Tibial artery (tissue), 4 donors: ENCODE measurements around the gene SLC12A4.

Source experiments
- DNase-seq, 2 donors: peaks; one replicate each; pipeline ENCODE4 v3.0.0-alpha.2; 2019
- H3K27ac ChIP-seq, 2 donors: fragments of 200-600 bp; sonication (generic) in 1 of 2; 1 replicate in 1 of 2; 2 replicates in 1 of 2; pipeline ENCODE4 v1.5.1; 2018 to 2019; ENCODE audit warnings: mild to moderate bottlenecking in 1 of 2
- H3K27me3 ChIP-seq, 2 donors: fragments of 200-600 bp; sonication (generic) in 1 of 2; one replicate each; pipeline versions ENCODE4 v1.5.1 to v1.6.0; 2016 to 2019
- H3K36me3 ChIP-seq, 3 donors: fragments of 200-600 bp; sonication (generic) in 2 of 3; one replicate each; pipeline ENCODE4 v1.5.1; 2016 to 2019; ENCODE audit warnings: mild to moderate bottlenecking in 2 of 3
- H3K4me1 ChIP-seq, 4 donors: fragments of 200-600 bp; sonication (generic) in 2 of 4; 1 replicate in 3 of 4; 2 replicates in 1 of 4; pipeline ENCODE4 v1.5.1; 2016 to 2019
- H3K4me3 ChIP-seq, 2 donors: fragments of 200-600 bp; sonication (generic) in 1 of 2; 1 replicate in 1 of 2; 2 replicates in 1 of 2; pipeline ENCODE4 v1.5.1; 2018 to 2019; ENCODE audit warnings: mild to moderate bottlenecking in 2 of 2
- H3K9me3 ChIP-seq, 3 donors: fragments of 200-600 bp; sonication (generic) in 1 of 3; one replicate each; pipeline ENCODE4 v1.5.1; 2016 to 2019
- CTCF ChIP-seq, 2 experiments: fragments of 200-600 bp in 1 of 2; fragments of 450-650 bp in 1 of 2; IDR thresholded peaks; one replicate each; pipeline ENCODE4 v1.5.1; 2017 to 2019; ENCODE audit warnings: antibody characterized with exemption in 2 of 2, mild to moderate bottlenecking in 1 of 2, moderate library complexity in 1 of 2
- intact Hi-C: fragments of 100-400 bp; cut with DNase I; formaldehyde crosslinking; loops from one replicate; pipeline ENCODE4 v1.15.0; 2023; ENCODE audit warnings: low total_unique reads

The SLC12A4 gene

GRCh38 chr16:67936124-67936879 lies 32.1 kb downstream of the SLC12A4 start, which contains the start of gene PSMB10:
Gene PSMB10, minus strand, starts transcription at chr16:67936850. Its CDS starts 101 bp downstream, at chr16:67936749.
- no peaks in the 10 kb centered on the region for H3K9me3 ChIP-seq
- intact Hi-C loops = no loop called here
- peaks cover 11 to 36% (median 17%) of the 10 kb centered on the region in 3 donors for H3K36me3 ChIP-seq
- no peak for TF ChIP-seq CTCF (IDR thresholded peaks at IDR 0.05)
- peak in 1 of 2 donors; percentile 51 for DNase-seq
- peak within 1 kb of the TSS; percentile 76 to 88 for H3K27ac ChIP-seq
- peaks cover 0 to 21% (median 19%) of the 10 kb centered on the region in 4 donors for H3K4me1 ChIP-seq
- H3K27me3 ChIP-seq = no peaks in the 10 kb centered on the region
- H3K4me3 ChIP-seq = peak within 1 kb of the TSS; percentile 84 to 94

DNA sequence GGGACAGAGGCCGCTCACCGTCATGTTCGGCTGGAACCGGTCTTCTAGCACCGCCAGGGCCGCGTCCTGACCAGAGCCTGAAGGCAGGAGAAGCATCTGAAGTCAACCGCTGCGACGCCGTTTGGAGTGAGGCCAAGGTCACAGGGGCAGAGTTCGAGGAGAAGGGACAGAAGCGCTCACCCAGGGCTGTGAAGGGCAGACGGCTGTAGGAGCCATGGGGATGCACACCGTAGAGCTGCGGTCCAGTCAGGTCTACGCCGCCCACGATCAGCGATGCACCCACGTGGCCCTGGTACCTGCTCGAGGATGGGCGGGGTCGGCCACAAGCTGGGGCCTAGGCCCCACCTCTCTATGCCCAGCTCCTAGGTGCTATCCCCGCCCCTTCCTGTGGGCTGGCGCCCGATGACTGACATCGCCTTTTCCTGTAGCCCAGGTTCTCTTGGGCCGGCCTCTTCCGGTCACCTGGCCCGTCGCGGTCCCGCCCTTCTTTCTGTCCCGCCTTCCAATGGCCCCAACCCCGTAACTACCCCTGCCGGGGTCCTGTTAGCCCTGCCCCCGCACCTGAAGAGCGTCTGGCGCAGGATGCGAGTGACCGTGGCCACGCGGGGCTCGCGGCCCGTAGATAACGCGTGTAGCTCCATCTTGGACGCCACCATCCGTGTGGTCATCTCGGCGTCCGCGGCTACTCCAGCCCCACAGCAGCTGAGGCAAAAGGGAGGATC lies 32.9 kb downstream of the SLC12A4 start:
- intact Hi-C loops = no loop called here
- peak; percentile 95 to 97 for DNase-seq

DNA sequence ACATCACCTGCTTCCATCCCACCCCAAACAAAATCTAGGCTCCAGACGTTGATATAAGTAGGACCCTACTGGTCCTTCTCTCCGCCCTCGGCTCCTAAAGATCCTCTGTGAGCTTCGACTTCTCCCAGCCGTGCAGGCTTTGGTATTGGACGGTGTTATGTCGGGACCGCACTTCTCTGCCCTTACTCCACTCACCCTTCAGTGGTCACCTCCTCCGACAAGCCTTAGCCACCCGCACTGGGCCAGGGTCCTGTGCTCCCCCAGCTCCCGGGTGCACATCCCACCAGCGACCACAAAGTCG lies 33.4 kb downstream of the SLC12A4 start:
- peaks cover 6 to 45% (median 22%) of the 10 kb centered on the region in 3 donors for H3K36me3 ChIP-seq
- H3K27me3 ChIP-seq = no peaks in the 10 kb centered on the region
- peak overlapping the region; percentile 76 to 88 for H3K27ac ChIP-seq
- peak overlapping the region; percentile 84 to 94 for H3K4me3 ChIP-seq
- intact Hi-C loops = no loop called here
- H3K9me3 ChIP-seq = no peaks in the 10 kb centered on the region
- TF ChIP-seq CTCF (IDR thresholded peaks at IDR 0.05) = no peak
- no peak for DNase-seq
- H3K4me1 ChIP-seq = peaks cover 0 to 21% (median 19%) of the 10 kb centered on the region in 4 donors

More for the DNA sequence above, 32.9 kb downstream of the SLC12A4 start:
- Histone ChIP-seq H3K4me1 (peaks cover 0 to 21% (median 19%) of the 10 kb centered on the region in 4 donors), H3K36me3 (peaks cover 8 to 43% (median 22%) of the 10 kb centered on the region in 3 donors), H3K4me3 (peak overlapping the region; percentile 84 to 94), H3K27ac (peak overlapping the region; percentile 76 to 88), H3K27me3 (no peaks in the 10 kb centered on the region), H3K9me3 (no peaks in the 10 kb centered on the region)
- no peak for TF ChIP-seq CTCF (IDR thresholded peaks at IDR 0.05)

DNA sequence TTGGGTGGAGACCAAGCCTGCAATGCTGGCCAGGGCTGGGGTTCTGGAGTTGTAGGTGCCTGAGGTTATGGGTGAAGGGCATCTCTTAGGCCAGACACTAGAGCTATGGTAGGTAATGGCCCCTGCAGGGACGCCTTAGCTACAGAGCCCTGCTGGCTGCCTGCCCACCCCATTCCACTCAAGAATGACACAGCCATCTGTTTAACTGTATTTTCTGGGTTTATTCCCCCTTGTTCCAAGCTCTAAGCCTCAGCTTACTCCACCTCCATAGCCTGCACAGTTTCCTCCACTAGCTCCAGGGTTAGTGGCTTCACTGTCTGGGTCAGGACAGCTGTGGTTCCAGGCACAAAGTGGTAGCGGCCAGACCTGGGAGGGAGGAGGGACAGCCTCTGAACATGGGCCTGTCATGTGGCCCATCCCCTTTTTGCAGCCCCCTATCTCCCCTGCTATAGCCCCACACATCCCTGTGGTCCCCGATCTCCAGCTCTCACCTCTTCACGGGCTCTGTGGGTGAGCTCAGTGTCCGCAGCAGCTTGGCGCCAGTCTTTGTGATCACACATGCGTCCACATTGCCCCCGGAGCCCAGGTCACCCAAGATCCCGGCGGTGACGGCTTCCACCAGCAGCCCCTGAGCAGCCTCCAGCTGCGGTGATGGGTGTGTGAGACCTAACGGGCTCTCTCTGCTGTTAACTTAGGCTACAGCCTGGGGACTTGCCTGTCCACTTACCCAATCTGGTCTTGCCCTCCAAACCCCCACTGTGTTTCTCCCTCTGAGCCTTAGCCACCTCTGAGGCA lies 33.9 kb downstream of the SLC12A4 start:
- no peak for DNase-seq
- peak overlapping the region; percentile 84 to 94 for H3K4me3 ChIP-seq
- peak overlapping the region; percentile 76 to 88 for H3K27ac ChIP-seq
- H3K27me3 ChIP-seq = no peaks in the 10 kb centered on the region
- peaks cover under 1 to 45% (median 17%) of the 10 kb centered on the region in 3 donors for H3K36me3 ChIP-seq
- TF ChIP-seq CTCF (IDR thresholded peaks at IDR 0.05) = no peak
- intact Hi-C loops = no loop called here
- H3K9me3 ChIP-seq = no peaks in the 10 kb centered on the region
- H3K4me1 ChIP-seq = peaks cover 0 to 21% (median 19%) of the 10 kb centered on the region in 4 donors

- H3K4me1 ChIP-seq = peaks cover 0 to 21% (median 19%) of the 10 kb centered on the region in 4 donors
- H3K27me3 ChIP-seq = no peaks in the 10 kb centered on the region
- TF ChIP-seq CTCF (IDR thresholded peaks at IDR 0.05) = no peak
- H3K9me3 ChIP-seq = no peaks in the 10 kb centered on the region
- intact Hi-C loops = no loop called here
- DNase-seq = no peak
- no peak overlapping the region for H3K4me3 ChIP-seq
- H3K36me3 ChIP-seq = peaks cover 0 to 49% (median 20%) of the 10 kb centered on the region in 3 donors
- H3K27ac ChIP-seq = no peak overlapping the region
These were observed 34.6 kb downstream of the SLC12A4 start for GRCh38 chr16:67933805-67934204.
